AG04450 (cell line): ENCODE measurements around the gene UNC13A. TPM values are rescaled to one million over a fixed set of nuclear protein-coding genes. Genes with fewer than 3 reads are reported as not detected.

Experiments used
- CTCF ChIA-PET: fragments of 300-600, 350-600 bp; formaldehyde crosslinking; extraction: SDS; loops from one replicate; lab custom pipeline; 2022; ENCODE audit warnings: antibody characterized with exemption, inconsistent platforms; lab: Charles Lee
- POLR2A ChIA-PET: fragments of 350-600 bp; formaldehyde crosslinking; extraction: SDS; loops from one replicate; lab custom pipeline; 2021; ENCODE audit warnings: antibody characterized with exemption, inconsistent platforms; lab: Yijun Ruan, JAX
- DNase-seq: peaks from one replicate; pipeline ENCODE4 v3.0.0-alpha.2; 2011; ENCODE audit warnings: low read depth, low spot score
- H3K27ac ChIP-seq: one replicate; pipeline ENCODE4 v1.5.1; 2012; ENCODE audit warnings: low read depth, low read length, control low read depth
- H3K27me3 ChIP-seq: one replicate; pipeline ENCODE4 v1.6.0; 2012; ENCODE audit warnings: low read length; ENCODE audit not compliant: control insufficient read depth, insufficient read depth
- H3K4me3 ChIP-seq: 2 replicates; pipeline ENCODE4 v1.5.1; 2011; ENCODE audit warnings: mild to moderate bottlenecking, low read depth, low read length, control low read depth
- H3K9me3 ChIP-seq: 2 replicates; pipeline ENCODE4 v1.5.1; 2012; ENCODE audit warnings: low read length; ENCODE audit not compliant: control insufficient read depth, insufficient read depth
- CTCF ChIP-seq: IDR thresholded peaks from 2 replicates; pipeline ENCODE4 v1.5.1; 2011; ENCODE audit warnings: low read depth, low read length, control low read depth, inconsistent platforms
- polyA plus RNA-seq: library from polyadenylated mRNA; depleted of rRNA; stranded (reverse); fragments of >200 nt; gene quantifications from 2 replicates; pipeline ENCODE4 v1.2.3, GENCODE V29; 2011

The UNC13A gene
- polyA plus RNA-seq, 1 experiment, result 0.04 TPM

GRCh38 chr19:17711851-17712250 lies 23.7 kb upstream of the UNC13A start:
- H3K27ac ChIP-seq, result no peak overlapping the region
- no peaks in the 10 kb centered on the region for H3K27me3 ChIP-seq
- H3K4me3 ChIP-seq, result no peak overlapping the region
- DNase-seq, result no peak
- ChIA-PET CTCF (no interaction called here), POLR2A (interaction anchor here (0.7 kb wide), 1 partner anchor 25 kb away, joined by 6 read pairs; no protein-coding TSS in a partner anchor)
- TF ChIP-seq CTCF, result no peak
- H3K9me3 ChIP-seq, result no peaks in the 10 kb centered on the region

GRCh38 chr19:17706750-17707181 lies 18.6 kb upstream of the UNC13A start:
- no peak overlapping the region for H3K27ac ChIP-seq
- POLR2A ChIA-PET, result no interaction called here
- no peaks in the 10 kb centered on the region for H3K9me3 ChIP-seq
- no peak for DNase-seq
- TF ChIP-seq CTCF, result no peak
- no peak overlapping the region for H3K4me3 ChIP-seq
- CTCF ChIA-PET, result interaction anchor here (5.2 kb wide), 1 partner anchor 60 kb away, joined by 33 read pairs; no protein-coding TSS in a partner anchor
- no peaks in the 10 kb centered on the region for H3K27me3 ChIP-seq

- CTCF ChIA-PET, result interaction anchor here (1.0 to 5.2 kb wide), 3 partner anchors 11 to 71 kb away, joined by 3 to 33 read pairs (median 4); no protein-coding TSS in a partner anchor
- POLR2A ChIA-PET, result no interaction called here
- H3K4me3 ChIP-seq, result no peak overlapping the region
- H3K9me3 ChIP-seq, result no peaks in the 10 kb centered on the region
- peak; percentile 72 for TF ChIP-seq CTCF
- DNase-seq, result no peak
- no peak overlapping the region for H3K27ac ChIP-seq
- no peaks in the 10 kb centered on the region for H3K27me3 ChIP-seq
These were observed 15.8 kb upstream of the UNC13A start for GRCh38 chr19:17703824-17704463.

- no peak for TF ChIP-seq CTCF
- no peak overlapping the region for H3K4me3 ChIP-seq
- ChIA-PET CTCF (no interaction called here), POLR2A (no interaction called here)
- H3K27ac ChIP-seq, result no peak overlapping the region
- peaks cover 5% of the 10 kb centered on the region for H3K27me3 ChIP-seq
- DNase-seq, result no peak
- no peaks in the 10 kb centered on the region for H3K9me3 ChIP-seq
These were observed 7.0 kb upstream of the UNC13A start for GRCh38 chr19:17695198-17695597.

GRCh38 chr19:17692566-17692965 lies 4.4 kb upstream of the UNC13A start:
- CTCF ChIA-PET, result interaction anchor here (0.6 kb wide), 1 partner anchor 73 kb away, joined by 3 read pairs; no protein-coding TSS in a partner anchor
- H3K9me3 ChIP-seq, result no peaks in the 10 kb centered on the region; the same call in 1 of the 2 replicates
- TF ChIP-seq CTCF, result no peak
- no peak overlapping the region for H3K4me3 ChIP-seq
- DNase-seq, result no peak
- POLR2A ChIA-PET, result no interaction called here
- no peak overlapping the region for H3K27ac ChIP-seq
- peaks cover 14% of the 10 kb centered on the region for H3K27me3 ChIP-seq
